T-helper 2 cell treated with Interferon-gamma antibody and Interleukin-4, amounts not matched to agents 100 ng/mL and 5 ng/mL, for 36 hours (primary cell): ENCODE measurements around the gene SESN1. TPM values are rescaled to one million over a fixed set of nuclear protein-coding genes. Genes with fewer than 3 reads are reported as not detected.

Source experiments
- intact Hi-C: fragments of 100-400 bp; cut with micrococcal nuclease; formaldehyde crosslinking; loops from one replicate; pipeline ENCODE4 v1.15.1; 2023
- total RNA-seq: library from RNA; stranded (reverse); gene quantifications from 2 replicates; pipeline ENCODE4 v1.2.3, GENCODE V29; 2022

The SESN1 gene
- total RNA-seq, 1 donor from 2014 or later: 14.4 TPM

DNA sequence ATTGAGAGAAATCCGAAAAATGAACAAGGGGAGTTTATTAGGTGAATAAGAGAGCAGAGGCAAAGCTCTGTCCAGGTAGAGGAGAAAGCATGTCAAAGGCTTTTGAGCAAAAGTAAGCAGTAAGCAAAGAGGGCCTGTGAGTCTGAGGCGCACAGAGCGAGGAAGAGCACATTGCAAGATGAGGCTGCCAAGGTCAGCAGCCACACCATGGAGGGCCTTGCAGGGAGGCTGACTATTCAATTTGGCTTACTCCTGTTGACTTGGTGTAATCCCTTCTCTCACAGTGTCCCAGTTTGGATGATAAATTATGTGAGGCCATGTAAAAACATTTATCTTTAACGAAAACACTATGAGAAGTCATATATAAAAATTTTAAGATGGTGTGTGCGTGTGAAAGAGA, 32.4 kb downstream of the SESN1 start:
- intact Hi-C loops: no loop called here

DNA sequence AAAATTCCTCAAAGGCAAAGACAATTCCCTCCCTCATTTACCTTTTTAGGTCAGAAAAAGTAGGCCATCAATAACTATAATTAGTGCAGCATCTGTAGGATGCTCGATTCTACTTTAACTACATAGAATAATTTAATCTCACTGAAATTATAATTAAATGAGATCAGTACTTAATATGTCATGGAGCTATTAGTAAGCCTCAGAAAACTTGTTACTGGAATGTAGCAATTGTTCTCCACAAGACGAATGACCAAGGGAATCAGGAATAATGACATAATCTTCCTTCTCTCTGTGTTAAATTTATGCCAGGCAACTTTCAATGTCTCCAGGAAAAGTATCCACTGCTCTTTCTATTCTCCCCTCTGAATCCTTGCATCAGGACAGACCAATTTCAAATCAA, 34.1 kb downstream of the SESN1 start:
- intact Hi-C loops: no loop called here

DNA sequence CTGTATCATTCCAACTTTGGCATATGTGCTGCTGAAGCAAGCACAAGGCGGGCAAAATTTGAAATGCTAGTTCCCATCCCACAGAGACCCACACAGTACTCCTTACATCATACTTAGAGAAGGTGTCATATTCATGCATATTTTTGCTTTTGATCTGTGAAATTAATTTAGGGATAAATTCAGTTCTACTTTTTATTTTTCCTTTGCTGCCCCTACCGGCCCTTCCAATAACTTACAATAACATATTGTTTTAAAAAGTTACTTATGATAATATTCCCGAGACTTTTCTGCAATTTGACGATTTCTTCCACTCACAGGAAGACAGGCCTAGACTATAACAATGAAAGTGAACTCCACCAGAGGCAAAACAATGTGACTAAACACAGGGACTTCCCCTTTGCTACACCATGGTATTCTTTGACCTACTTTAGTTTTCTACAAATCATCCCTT, 35.0 kb downstream of the SESN1 start:
- intact Hi-C loops: no loop called here

DNA sequence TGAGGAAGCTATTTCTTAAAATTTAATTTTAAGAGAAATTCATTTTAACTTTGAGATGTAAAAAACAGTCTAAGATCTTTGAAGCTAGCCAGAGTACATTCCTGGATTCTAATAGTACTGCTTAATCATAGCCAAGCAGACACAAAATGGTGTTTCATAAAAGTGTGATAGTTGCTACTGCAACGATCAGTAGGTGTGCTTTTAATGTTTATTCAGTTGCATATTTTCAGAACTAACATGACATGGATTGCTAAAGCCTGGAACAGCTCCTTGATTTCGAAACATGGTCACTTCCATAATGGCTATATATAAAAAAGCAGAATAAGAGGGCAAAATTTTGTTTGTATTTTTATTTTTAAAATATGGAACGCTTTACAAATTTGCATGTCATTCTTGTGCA, 35.5 kb downstream of the SESN1 start:
- intact Hi-C loops: no loop called here

DNA sequence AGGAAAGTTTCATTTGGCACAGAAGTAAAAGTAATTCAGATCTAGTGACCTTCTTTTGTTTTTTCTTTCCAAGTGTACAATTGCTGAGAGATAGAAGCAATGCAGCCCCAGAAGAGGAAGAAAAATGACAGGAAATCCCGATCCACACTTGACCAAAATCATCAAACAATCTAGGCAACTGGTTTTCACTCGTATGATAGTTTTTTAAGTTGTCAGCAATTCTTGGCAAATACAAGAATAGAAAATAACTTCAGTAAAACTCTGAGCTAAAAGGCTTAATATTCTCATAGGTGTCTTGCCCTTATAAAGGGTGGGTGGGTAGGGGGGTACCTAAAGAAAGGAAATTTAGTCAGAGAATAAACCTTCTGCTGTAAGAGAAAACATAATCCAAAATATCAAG, 36.0 kb downstream of the SESN1 start:
- intact Hi-C loops: no loop called here

DNA sequence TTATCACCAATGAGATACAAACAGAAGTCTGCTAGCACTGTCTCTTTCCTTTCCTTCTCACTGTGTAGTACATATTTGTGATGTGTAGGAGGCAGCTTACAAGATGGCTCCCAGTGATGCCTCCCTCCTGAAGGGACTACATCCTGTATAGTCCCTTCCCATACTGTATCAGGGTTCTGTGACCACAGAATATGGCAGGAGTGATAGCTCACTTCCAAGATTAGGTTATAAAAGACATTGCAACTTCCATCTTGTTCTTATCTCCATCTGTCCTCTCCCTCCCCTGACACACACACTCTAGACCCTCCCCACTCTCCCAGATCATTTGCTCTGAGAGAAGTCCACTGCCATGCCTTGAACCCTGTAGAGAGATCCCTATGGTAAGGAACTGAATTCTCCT, 38.0 kb downstream of the SESN1 start:
- intact Hi-C loops: no loop called here

DNA sequence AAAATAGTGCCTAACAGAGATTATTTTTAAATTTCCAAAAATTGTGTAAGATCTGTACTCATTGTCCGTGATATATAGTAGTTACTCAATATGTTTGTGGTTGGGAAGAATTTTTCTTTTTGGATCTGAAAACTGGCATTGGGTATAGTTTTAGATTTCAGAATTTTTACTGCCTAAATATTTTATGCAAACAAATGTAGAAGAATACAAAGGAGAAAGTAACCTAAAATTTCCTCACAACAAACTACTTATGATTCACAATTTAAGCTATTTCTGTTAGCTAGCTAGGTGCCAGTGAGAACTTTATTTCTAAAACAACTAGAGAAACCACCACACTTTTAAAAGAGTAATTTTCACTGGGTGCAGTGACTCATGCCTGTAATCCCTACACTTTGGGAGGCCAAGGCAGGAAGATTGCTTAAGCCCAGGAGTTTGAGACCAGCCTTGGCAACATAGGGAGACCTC, 38.8 kb downstream of the SESN1 start:
- intact Hi-C loops: no loop called here

DNA sequence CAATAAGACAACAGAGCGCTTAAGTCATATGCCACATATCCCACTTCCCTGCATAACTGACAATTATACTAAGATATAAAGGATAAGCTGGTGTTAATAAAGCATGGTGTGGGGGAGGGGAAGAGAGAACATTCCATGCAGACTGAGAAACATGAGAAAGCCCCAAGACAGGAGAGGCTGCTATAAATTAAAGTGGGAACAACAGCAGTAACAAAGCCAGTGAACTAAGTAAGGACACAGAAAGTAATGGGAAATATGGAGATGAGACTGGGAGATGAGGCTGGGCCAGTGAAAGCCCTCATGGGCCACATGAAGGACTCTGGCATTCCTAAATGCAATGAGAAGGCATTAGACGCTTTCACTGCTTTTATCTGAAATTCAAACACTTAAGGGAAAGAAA, 41.3 kb downstream of the SESN1 start:
- intact Hi-C loops: no loop called here

DNA sequence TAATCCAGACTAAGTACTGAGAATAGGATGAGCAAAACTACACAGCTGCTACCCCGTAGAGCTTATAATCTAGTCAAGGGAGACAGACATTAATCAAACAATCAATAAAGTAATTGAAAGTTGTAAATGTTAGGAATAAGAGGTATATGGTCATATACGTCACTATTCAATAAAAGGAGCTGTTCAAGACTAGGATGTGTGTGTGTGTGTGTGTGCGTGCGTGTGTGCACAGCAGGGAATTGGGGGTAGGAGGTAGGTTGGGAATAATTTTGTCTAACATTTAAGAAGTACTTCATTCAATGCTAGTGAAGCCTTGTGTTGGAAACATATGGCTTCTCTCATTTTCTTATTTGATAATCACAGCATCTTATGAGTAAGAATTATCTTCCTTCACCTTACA, 41.8 kb downstream of the SESN1 start:
- intact Hi-C loops: no loop called here

DNA sequence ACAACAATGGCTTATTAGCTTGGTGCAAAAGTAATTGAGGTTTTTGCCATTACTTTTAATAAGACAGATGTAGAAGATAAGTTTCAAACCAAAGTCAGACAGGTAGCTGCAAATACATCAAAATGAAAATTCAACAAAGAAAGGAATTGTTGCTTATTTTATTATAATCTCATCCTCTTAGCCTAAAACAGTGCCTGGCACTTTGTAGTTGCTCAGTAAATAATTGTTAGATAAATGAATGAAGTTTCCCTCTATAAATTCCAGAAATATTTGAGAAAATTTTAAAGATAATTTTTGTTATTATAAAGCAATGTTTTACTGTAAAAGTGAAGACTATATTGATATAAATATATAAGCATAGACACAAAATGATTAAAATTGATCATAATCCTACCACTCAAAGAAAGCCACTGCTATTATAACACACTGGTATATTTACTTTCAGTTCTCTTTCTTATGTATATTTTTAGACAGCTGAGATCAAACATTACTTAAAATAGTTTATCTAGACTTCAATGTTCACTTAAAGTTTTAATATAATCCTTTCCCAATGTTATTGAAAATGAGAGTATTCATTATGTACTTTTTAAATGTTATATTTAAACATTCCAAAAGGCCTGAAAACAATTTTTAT, 42.5 kb downstream of the SESN1 start:
- intact Hi-C loops: no loop called here

DNA sequence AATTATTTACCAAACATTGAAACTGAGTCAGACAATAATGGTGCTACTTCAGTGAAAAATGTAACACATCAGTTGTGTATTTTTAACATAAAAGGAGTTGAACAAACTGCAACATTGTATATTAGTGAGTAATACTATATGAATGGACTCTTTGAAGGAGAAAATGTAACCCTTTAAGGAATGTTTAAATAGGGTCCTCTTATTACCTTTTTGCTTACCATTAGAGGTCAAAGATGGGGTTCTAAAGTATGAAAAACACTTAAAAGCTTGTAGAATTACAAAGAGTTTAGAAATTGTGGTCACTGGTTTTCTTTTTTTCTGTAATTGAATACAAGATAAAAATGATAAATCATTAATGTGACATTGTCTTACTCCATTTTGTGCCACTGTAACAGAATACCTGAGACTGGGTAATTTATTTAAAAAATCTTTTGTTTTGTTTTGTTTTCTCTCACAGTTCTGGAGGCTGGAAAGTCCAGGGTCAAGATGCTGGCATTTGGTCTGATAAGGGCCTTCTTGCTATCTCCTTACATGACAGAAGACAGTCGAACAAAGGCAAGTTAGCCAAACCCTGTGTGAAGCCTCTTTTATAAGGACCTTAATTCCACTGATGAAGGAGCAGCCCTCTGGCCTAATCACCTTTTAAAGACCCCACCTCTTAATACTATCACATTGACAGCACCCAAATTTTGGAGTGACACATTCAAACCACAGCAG, 43.2 kb downstream of the SESN1 start:
- intact Hi-C loops: no loop called here

DNA sequence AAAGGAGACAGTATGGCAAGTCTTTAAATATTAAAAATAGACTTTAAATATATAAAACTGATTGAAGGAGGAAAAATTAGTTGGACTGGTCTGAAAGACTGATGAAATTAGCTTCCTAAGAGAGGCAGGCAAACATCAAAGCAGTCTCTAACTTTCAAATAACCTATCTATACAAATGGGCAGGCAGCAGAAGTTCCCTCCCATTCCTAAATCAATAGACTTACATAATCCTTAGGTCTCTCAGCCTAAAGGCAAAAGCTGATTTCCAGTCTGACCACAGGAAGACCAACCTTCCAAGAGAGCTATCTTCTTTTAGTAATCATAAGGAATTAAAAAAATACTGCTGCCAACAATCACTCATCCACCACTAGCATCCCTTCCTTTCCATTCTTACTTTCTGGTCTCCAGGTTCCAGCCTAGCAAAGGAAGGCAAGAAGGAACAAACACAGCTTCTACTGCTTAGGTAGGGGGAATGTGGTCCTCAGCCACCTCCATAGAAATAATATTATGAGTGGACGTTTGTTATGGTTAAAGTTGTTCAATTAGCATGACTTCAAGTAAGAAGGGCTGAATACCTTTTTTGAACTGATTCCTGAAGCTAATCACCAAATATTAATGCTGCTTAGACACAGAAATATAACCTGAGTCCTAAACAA, 44.1 kb downstream of the SESN1 start:
- intact Hi-C loops: no loop called here

DNA sequence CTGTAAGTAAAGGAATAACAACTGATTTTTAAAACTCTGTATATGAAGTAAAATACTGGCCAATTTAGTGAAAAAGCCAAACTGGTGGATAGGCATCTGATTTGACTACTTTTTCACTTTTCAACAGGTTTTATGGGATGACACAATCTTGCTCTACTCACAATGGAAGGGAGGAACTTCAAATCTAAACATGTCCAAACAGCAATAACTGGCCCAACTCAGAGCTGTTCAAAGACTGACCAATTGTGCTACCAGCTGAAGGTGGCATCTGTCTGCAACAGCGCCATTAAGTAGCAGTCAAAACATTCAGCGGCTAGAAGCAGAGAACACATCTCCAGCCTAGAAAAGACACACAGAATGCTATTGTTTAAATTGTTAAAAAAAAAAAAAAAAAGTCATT, 44.6 kb downstream of the SESN1 start:
- intact Hi-C loops: no loop called here

DNA sequence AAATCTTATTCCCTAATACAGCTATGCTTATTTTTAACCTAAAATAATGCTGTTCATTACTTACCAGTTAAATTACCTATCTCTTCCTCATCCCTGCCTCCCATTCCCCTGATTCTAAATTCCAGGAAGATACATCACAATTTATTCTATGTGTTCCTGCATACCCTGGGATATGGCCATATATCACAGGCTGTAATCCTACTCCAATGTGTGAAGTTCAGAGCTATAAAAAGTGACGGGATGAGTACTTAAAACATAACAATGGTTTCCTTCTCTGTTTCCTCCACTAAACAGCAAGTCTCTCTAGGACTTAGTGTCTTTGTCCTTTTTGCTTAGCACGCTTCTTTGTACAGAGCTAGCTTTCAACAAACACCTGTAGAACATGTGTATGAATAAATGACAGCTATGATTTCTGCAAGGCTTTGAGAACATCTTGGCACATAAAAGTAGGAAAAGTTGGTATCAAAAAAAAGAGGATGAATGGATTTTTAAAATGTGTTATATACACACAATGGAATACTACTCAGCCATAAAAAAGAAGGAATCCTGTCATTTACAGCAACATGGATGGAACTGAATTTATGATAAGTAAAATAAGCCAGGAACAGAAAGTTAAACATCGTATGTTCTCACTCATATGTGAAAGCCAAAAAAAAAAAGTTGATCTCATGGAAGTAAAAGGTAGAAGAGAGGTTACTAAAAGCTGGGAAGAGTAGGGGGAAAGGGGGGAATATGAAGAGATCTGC, 45.8 kb downstream of the SESN1 start:
- intact Hi-C loops: no loop called here

DNA sequence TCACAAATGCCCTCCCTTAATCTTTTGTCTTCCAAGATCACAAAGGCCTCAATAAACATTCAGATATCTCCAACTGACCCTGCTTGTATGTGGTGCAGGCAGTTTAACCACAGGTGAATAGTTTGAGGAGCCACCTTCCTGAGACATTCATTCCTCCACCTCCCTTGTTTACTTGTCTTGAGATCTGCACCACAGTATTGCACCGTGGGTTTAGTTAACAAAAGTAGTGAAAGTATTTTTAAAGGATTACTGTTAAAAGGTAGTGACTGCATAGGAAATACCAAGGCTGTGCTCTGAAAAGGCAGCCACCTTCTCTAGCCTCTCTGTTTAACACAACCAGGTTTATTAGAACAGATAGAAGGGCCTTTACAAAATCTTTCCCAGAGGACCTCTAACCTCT, 46.5 kb downstream of the SESN1 start:
- intact Hi-C loops: no loop called here

DNA sequence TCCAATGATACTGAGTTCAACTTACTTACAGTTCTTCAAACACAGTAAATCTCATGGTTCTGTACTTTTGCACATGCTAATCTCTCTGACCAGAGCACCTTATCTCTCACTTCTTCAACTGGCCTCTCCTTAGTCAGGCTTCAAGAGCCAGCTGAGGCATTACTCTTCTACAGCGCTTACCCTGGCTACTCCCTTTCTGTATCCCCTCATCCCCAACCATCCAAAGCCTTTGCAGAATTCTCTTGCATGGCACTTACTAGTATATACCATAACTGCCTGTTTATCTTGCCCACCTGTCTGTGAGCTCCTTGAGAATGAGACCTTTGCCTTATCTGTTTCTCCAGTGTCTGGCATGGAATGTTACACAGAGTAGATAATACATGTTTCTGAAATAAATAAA, 49.2 kb downstream of the SESN1 start:
- intact Hi-C loops: no loop called here

DNA sequence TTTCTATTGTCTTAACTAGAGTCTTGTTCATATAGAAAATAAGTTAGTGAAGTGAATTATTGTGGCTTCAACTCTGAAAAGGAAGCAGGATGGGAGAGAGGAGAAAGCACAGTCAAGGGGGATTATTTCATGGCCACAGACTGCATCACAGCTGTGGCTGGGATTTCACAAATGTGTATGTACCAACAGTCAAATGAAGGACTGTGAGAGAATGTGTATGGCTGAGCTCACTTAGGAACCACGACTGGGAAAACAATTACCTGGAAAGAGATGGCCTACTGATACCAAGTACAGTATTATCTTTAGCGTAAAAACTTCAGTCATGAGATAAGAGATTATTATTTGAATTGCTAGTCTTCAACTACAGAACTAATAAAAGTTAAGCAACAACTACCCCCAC, 54.9 kb downstream of the SESN1 start:
- intact Hi-C loops: no loop called here

DNA sequence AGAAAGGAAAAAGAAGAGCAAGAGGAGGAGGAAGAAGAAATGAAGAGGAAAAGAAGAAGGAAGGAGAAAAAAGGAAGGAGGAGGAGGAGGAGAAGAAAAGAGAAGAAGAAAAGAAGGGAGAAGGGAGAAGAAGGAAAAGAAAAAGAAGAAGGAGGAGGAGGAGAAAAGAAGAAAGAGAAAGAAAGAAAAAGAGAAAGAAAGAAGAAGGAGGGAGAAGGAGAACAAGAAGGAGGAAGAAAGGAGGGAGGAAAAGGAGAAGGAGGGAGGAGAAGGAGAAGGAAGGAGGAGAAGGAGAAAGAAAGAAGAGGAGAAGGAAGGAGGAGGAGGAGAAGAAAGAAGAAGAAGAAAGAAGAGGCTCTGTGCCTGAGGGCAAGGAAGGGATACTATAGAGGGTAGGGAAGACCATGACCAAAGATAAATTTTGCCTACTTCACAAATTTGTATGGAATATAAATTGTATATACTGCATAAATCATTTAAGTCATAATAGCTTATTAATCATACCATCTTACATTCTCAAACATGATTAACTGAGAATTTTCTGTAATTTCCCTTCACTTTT, 55.7 kb downstream of the SESN1 start:
- intact Hi-C loops: no loop called here

DNA sequence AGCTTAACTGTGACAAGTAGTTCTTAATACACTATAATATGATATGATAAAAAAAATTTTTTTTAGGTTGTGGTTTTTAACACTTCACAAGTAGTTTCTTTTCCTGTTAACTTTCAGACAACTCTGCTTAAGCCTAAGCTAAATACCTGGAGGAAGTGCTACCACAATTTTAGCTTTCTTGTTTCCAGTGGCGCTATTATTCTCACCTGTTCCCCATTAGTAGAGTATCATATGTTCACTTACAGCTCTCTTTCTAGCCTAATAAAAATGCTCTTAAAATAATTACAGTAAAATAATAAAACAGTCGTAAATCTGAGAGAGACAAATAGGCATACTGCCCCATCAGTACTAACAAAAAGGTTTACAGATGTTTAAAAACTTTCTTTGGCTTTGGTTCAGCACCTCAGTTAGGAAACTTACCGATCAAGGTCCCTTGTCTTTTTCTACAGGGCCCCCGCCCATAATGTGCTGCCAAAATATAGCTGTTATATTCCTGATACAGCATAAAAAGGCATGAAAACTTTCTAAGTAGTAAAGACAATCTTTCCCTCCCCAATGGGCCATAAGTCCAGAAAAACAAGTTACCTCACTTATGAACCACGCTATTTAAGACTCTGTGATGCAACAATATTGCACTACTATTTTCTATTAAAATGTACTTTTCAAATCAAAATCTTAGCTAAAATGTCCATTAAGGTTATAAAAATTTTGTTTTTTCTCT, 57.9 kb downstream of the SESN1 start:
- intact Hi-C loops: no loop called here

DNA sequence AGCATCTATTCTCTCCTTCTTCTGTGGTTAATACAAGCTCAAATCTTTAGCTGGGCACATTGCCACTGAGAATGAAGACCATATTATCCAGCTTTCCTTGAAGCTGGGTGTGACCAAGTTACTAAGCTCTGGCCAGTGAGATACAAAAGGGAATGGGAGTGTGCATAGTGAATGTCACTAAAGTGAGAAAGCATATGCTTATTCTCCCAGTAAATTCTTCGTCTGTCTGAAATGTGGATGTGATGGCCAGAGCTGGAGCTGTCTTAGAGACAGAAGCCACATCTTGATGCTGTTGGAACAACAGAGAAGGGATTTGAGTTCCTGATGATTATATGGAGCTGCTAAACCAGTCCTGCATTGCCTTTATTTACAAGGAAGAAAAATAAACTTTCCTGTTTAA, 60.1 kb downstream of the SESN1 start:
- intact Hi-C loops: no loop called here

DNA sequence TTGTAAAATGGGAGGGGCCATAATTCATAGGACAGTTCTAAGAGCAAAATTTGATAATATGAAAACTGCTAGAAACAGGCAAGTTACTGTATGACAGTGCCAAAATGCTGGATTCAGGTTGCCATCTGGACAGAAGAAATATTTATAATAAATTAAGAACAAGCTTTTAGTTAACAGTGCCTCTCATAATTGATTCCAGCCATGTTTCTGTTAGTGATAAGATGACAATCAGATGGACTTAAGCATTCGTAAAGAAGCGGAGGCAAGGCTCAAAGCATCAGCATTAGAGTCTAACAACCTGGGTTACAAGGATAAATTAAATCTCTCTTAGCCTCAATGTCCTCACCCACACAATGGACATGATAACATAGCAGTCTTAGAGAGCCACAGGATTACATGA, 61.0 kb downstream of the SESN1 start:
- intact Hi-C loops: no loop called here
